Parathyroid adenoma (tissue), 2 donors: ENCODE measurements around the gene SPAG16.

Experiments
- H2AFZ ChIP-seq: fragments of 300-600 bp; sonication (generic); one replicate; pipeline ENCODE4 v1.7.0; 2017; ENCODE audit warnings: antibody characterized with exemption, mild to moderate bottlenecking
- H3K27ac ChIP-seq: fragments of 300-600 bp; sonication (generic); one replicate; pipeline ENCODE4 v1.7.0; 2017
- H3K27me3 ChIP-seq: fragments of 300-600 bp; sonication (generic); one replicate; pipeline ENCODE4 v1.7.0; 2017; ENCODE audit warnings: low read length; ENCODE audit not compliant: control insufficient read depth, insufficient read depth
- H3K36me3 ChIP-seq: fragments of 300-600 bp; sonication (generic); one replicate; pipeline ENCODE4 v1.7.0; 2017; ENCODE audit warnings: low read length; ENCODE audit not compliant: control insufficient read depth, insufficient read depth
- H3K4me1 ChIP-seq: fragments of 300-600 bp; sonication (generic); one replicate; pipeline ENCODE4 v1.7.0; 2017; ENCODE audit warnings: control low read depth
- H3K4me2 ChIP-seq: fragments of 300-600 bp; sonication (generic); one replicate; pipeline ENCODE4 v1.7.0; 2017; ENCODE audit warnings: low read length
- H3K4me3 ChIP-seq: fragments of 300-600 bp; sonication (generic); one replicate; pipeline ENCODE4 v1.7.0; 2017; ENCODE audit warnings: low read depth, low read length
- H3K79me2 ChIP-seq: fragments of 300-600 bp; sonication (generic); one replicate; pipeline ENCODE4 v1.7.0; 2017; ENCODE audit warnings: control low read depth
- H3K9ac ChIP-seq: fragments of 300-600 bp; sonication (generic); one replicate; pipeline ENCODE4 v1.7.0; 2017; ENCODE audit warnings: mild to moderate bottlenecking
- H3K9me3 ChIP-seq: fragments of 300-600 bp; sonication (generic); one replicate; pipeline ENCODE4 v1.7.0; 2017; ENCODE audit warnings: low read length; ENCODE audit not compliant: control insufficient read depth
- TF ChIP-seq, protein P1 (sequence below): fragments of 300-600 bp; sonication (generic); IDR thresholded peaks from one replicate; pipeline ENCODE4 v1.7.0; 2017; ENCODE audit warnings: antibody characterized with exemption, mild to moderate bottlenecking
- donor health status: primary hyperparathyroidism.

The SPAG16 gene

DNA sequence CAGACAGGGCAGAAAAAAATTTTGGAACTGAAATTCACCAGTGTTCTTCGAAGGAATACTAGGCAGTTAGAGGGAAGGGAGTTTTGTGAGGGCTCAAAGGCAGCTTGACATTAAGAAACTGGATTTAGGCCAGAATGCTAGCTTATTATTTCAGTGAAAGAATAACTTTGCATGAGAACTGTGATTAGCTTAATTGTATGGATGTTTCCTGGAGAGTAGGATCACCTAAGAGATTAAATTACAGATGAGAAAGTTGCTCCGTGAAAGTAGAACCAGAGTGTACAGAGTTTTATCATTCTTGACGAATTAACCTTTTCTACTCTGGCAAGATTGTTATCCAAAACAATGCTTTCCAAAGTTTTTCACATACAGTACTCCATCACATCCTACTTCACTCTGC is 6.2 kb downstream of the SPAG16 start:
- TF ChIP-seq, protein P1, sequence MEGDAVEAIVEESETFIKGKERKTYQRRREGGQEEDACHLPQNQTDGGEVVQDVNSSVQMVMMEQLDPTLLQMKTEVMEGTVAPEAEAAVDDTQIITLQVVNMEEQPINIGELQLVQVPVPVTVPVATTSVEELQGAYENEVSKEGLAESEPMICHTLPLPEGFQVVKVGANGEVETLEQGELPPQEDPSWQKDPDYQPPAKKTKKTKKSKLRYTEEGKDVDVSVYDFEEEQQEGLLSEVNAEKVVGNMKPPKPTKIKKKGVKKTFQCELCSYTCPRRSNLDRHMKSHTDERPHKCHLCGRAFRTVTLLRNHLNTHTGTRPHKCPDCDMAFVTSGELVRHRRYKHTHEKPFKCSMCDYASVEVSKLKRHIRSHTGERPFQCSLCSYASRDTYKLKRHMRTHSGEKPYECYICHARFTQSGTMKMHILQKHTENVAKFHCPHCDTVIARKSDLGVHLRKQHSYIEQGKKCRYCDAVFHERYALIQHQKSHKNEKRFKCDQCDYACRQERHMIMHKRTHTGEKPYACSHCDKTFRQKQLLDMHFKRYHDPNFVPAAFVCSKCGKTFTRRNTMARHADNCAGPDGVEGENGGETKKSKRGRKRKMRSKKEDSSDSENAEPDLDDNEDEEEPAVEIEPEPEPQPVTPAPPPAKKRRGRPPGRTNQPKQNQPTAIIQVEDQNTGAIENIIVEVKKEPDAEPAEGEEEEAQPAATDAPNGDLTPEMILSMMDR = no peak
- Histone ChIP-seq H3K27me3 (no peaks in the 10 kb centered on the region), H3K79me2 (peaks cover 14% of the 10 kb centered on the region), H3K27ac (no peak overlapping the region), H3K4me2 (no peak overlapping the region), H3K9me3 (no peaks in the 10 kb centered on the region), H3K9ac (no peak overlapping the region), H3K36me3 (no peaks in the 10 kb centered on the region), H3K4me3 (no peak overlapping the region), H2AFZ (no peak overlapping the region), H3K4me1 (peaks cover 6% of the 10 kb centered on the region)

DNA sequence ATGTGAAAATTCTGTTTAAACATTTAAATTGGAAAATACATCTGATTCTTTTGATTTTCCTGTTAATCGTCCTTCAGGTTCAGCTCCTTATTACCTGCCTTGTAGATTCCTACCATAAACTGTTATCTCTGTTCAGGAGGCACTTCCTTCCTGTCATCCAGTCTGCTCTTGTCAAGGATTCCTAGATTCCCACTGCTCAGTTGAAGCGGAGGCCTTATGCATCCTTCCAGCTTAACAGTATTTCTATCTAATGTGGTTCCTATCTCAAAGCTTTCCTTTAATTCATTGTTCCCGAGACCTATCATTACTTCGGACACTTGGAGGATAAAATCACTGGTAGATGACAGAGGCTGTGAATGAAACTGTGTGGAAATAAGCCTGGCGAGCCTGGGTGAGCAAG is 12.0 kb downstream of the SPAG16 start:
- no peak overlapping the region for H3K4me3 ChIP-seq
- no peak overlapping the region for H3K4me2 ChIP-seq
- H3K9me3 ChIP-seq = no peaks in the 10 kb centered on the region
- H3K27ac ChIP-seq = no peak overlapping the region
- no peaks in the 10 kb centered on the region for H3K4me1 ChIP-seq
- no peaks in the 10 kb centered on the region for H3K27me3 ChIP-seq
- H3K9ac ChIP-seq = no peak overlapping the region
- no peak overlapping the region for H2AFZ ChIP-seq
- peaks cover 11% of the 10 kb centered on the region for H3K79me2 ChIP-seq
- TF ChIP-seq, protein P1 = no peak
- H3K36me3 ChIP-seq = no peaks in the 10 kb centered on the region

DNA sequence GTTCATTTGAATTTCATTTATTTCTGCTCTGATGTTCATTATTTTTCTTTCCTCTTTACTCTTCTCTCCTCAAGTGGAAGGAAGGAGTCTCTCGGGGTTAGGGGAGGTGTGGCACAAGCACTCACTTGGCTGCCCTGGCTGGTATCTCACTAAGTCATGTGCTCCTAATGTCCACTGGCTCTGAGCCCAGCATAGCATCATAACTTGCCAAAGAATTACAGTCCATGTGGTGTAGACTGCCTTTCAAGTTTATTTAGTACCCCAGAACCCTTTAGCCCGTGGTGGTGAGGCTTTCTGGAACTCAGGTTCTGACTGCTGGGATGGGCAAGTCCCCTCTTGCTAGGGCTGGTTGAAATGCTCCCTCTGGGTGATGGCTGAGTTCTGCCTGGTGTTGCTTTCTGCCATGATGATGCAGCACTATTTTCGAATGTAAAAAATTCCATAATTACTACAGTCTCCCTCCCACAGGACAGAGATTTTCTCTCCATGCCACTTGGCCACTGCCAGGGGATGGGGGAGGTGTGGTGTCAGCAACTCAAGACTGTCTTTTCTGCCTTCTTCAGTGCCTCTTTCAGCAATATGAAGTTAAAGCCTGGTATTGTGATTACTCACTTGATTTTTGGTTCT is 22.2 kb downstream of the SPAG16 start:
- Histone ChIP-seq H3K4me2 (no peak overlapping the region), H3K9me3 (no peaks in the 10 kb centered on the region), H3K79me2 (no peaks in the 10 kb centered on the region), H2AFZ (no peak overlapping the region), H3K4me3 (no peak overlapping the region), H3K36me3 (no peaks in the 10 kb centered on the region), H3K27me3 (no peaks in the 10 kb centered on the region), H3K4me1 (no peaks in the 10 kb centered on the region), H3K9ac (no peak overlapping the region), H3K27ac (no peak overlapping the region)
- TF ChIP-seq, protein P1 = no peak

DNA sequence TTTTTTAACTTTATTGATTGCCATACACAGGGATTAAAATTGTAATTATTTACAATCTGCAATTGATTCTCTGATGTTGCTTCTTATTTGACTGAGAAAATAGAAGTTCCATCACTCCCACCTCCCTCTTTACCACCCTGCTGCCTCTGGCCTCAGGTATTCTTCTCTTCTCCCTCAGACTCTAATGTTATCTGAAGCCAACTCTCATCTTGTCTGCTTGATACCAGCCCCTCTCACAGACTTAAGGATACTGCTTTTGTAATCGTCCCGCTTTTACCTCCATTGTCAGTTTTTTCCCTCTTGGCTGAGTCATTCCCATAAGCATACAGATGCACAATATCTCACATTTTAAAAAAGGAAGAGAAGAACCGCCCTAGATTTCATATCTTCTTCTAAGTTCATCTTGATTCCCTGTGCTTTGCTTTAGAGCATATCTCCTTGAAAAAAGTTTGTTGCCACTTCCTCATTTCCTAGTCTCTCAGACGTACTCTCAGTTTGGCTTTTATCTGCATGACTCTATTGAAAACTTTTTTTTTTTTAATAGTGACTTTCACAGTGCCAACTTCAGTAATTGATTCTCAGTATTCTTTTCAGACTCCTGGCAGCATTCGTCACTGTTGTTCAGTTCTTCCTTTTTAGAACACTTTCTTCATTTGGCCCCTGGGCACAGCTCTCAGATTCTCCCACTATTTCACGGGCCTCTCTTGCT is 31.1 kb downstream of the SPAG16 start:
- TF ChIP-seq, protein P1 = no peak
- H3K4me2 ChIP-seq = no peak overlapping the region
- H3K79me2 ChIP-seq = no peaks in the 10 kb centered on the region
- H3K4me1 ChIP-seq = no peaks in the 10 kb centered on the region
- H3K9me3 ChIP-seq = no peaks in the 10 kb centered on the region
- no peaks in the 10 kb centered on the region for H3K36me3 ChIP-seq
- no peak overlapping the region for H3K4me3 ChIP-seq
- no peak overlapping the region for H2AFZ ChIP-seq
- no peak overlapping the region for H3K27ac ChIP-seq
- no peaks in the 10 kb centered on the region for H3K27me3 ChIP-seq
- no peak overlapping the region for H3K9ac ChIP-seq
